HCT116 (cell line): ENCODE measurements around the gene PGAP3. TPM values are rescaled to one million over a fixed set of nuclear protein-coding genes. Genes with fewer than 3 reads are reported as not detected.

Experiments used
- ATAC-seq: fragments of 200-7000 bp; cut with Tn5 transposase; 2 replicates; pipeline ENCODE4 v1.9.1; 2020; ENCODE audit warnings: mild to moderate bottlenecking, moderate library complexity
- BruUV-seq: library from RNA; stranded (reverse); fragments of 400-500 nt; replicated peaks from 2 replicates; lab custom pipeline; 2021; lab: Mats Ljungman, UMichigan
- CTCF ChIA-PET: fragments of 300-600 bp; sonication (Branson Sonifier 250); formaldehyde crosslinking; loops from one replicate; lab custom pipeline; 2021; ENCODE audit warnings: antibody characterized with exemption; lab: Charles Lee
- POLR2A ChIA-PET: fragments of 300-600, 350-600 bp; sonication (Branson Sonifier 250); formaldehyde crosslinking; loops from one replicate; lab custom pipeline; 2021; ENCODE audit warnings: antibody characterized with exemption; lab: Charles Lee
- RAD21 ChIA-PET, 2 experiments: fragments of 300-600 bp; sonication (Branson Sonifier 250); formaldehyde crosslinking; loops; one replicate each; lab custom pipeline; 2023; ENCODE audit warnings: low total read pairs in 2 of 2; ENCODE audit not compliant: uncharacterized antibody in 2 of 2, unreplicated experiment in 2 of 2, low non-redundant PET in 1 of 2; lab: Charles Lee
- DNase-seq: peaks from one replicate; pipeline ENCODE4 v3.0.0-alpha.2; 2010; ENCODE audit warnings: low read depth, low spot score
- H2AFZ ChIP-seq: fragments of 200-600 bp; shearing (Covaris generic), sonication (generic); 2 replicates; pipeline ENCODE4 v1.6.1; 2017; ENCODE audit warnings: low read depth, mixed run types, mixed read lengths, antibody characterized with exemption, low read length; ENCODE audit not compliant: poor library complexity, severe bottlenecking
- H3K27ac ChIP-seq: 2 replicates; pipeline ENCODE4 v1.5.1; 2012; ENCODE audit warnings: low read depth, low read length
- H3K27me3 ChIP-seq: fragments of 200-600 bp; sonication (generic); 2 replicates; pipeline ENCODE4 v1.6.1; 2016; ENCODE audit warnings: mixed run types, low read length, mixed read lengths; ENCODE audit not compliant: insufficient read depth
- H3K36me3 ChIP-seq, 2 experiments: fragments of 200-500 bp in 1 of 2; fragments of 200-600 bp in 1 of 2; sonication (Bioruptor generic) in 1 of 2; sonication (generic) in 1 of 2; 2 replicates each; pipeline versions ENCODE4 v1.5.1 to v1.6.1; 2014 to 2016; ENCODE audit warnings: low read length in 2 of 2, inconsistent platforms in 1 of 2, mixed read lengths in 1 of 2, mixed run types in 1 of 2; ENCODE audit not compliant: insufficient read depth in 2 of 2, control insufficient read depth in 1 of 2
- H3K4me1 ChIP-seq, 2 experiments: fragments of 200-600 bp in 1 of 2; sonication (generic) in 1 of 2; 2 replicates each; pipeline versions ENCODE4 v1.5.1 to v1.6.1; 2012 to 2017; ENCODE audit warnings: low read length in 2 of 2, inconsistent platforms in 1 of 2, mild to moderate bottlenecking in 1 of 2, mixed read lengths in 1 of 2, mixed run types in 1 of 2, moderate library complexity in 1 of 2; ENCODE audit not compliant: insufficient read depth in 2 of 2, control insufficient read depth in 1 of 2
- H3K4me2 ChIP-seq: fragments of 200-600 bp; sonication (generic); 2 replicates; pipeline ENCODE4 v1.6.1; 2017; ENCODE audit warnings: mixed run types, low read length, mixed read lengths
- H3K4me3 ChIP-seq, 2 experiments: fragments of 200-600 bp in 1 of 2; sonication (generic) in 1 of 2; replicated peaks in 1 of 2; 2 replicates each; pipeline ENCODE4 v1.5.1; 2011 to 2016; ENCODE audit warnings: low read length in 2 of 2, control low read depth in 1 of 2, low read depth in 1 of 2, mild to moderate bottlenecking in 1 of 2, mixed read lengths in 1 of 2, mixed run types in 1 of 2
- H3K79me2 ChIP-seq: fragments of 200-600 bp; sonication (generic); 2 replicates; pipeline ENCODE4 v1.6.1; 2017; ENCODE audit warnings: mild to moderate bottlenecking, mixed run types, low read length, moderate library complexity, mixed read lengths; ENCODE audit not compliant: insufficient read depth
- H3K9ac ChIP-seq: fragments of 200-600 bp; sonication (generic); 2 replicates; pipeline ENCODE4 v1.6.1; 2016; ENCODE audit warnings: low read length, mixed read lengths
- H3K9me2 ChIP-seq: fragments of 200-600 bp; sonication (generic), shearing (Covaris generic); 2 replicates; pipeline ENCODE4 v1.6.1; 2017; ENCODE audit warnings: mixed run types, mild to moderate bottlenecking, moderate library complexity; ENCODE audit not compliant: insufficient read depth
- H3K9me3 ChIP-seq, 2 experiments: fragments of 200-500 bp in 1 of 2; fragments of 200-600 bp in 1 of 2; sonication (Bioruptor generic) in 1 of 2; sonication (generic) in 1 of 2; 2 replicates each; pipeline ENCODE4 v1.6.1; 2014 to 2017; ENCODE audit warnings: low read length in 2 of 2, mixed read lengths in 2 of 2, inconsistent platforms in 1 of 2, low read depth in 1 of 2, mild to moderate bottlenecking in 1 of 2, mixed run types in 1 of 2, moderate library complexity in 1 of 2; ENCODE audit not compliant: control insufficient read depth in 1 of 2, insufficient read depth in 1 of 2
- H4K20me1 ChIP-seq: fragments of 200-600 bp; sonication (generic), shearing (Covaris generic); 2 replicates; pipeline ENCODE4 v1.6.1; 2017; ENCODE audit warnings: mixed run types, mild to moderate bottlenecking, moderate library complexity; ENCODE audit not compliant: insufficient read depth
- CBX3 ChIP-seq: IDR thresholded peaks from 2 replicates; pipeline ENCODE4 v1.6.1; 2012; ENCODE audit warnings: low read depth
- CEBPB ChIP-seq: IDR thresholded peaks from 2 replicates; pipeline ENCODE4 v1.6.1; 2012; ENCODE audit warnings: low read depth
- ELF1 ChIP-seq: IDR thresholded peaks from 2 replicates; pipeline ENCODE4 v1.6.1; 2012; ENCODE audit warnings: low read depth, borderline replicate concordance
- FOSL1 ChIP-seq: IDR thresholded peaks from 2 replicates; pipeline ENCODE4 v1.6.1; 2012; ENCODE audit warnings: low read depth
- JUND ChIP-seq: IDR thresholded peaks from 2 replicates; pipeline ENCODE4 v1.6.1; 2012
- POLR2A ChIP-seq: IDR thresholded peaks from 2 replicates; pipeline ENCODE4 v1.7.0; 2011; ENCODE audit warnings: borderline replicate concordance; ENCODE audit not compliant: insufficient read depth, insufficient read length; ENCODE audit errors: extremely low read depth
- POLR2AphosphoS5 ChIP-seq: IDR thresholded peaks from 2 replicates; pipeline ENCODE4 v1.6.1; 2011; ENCODE audit warnings: mild to moderate bottlenecking, low read depth, low read length, moderate library complexity
- SP1 ChIP-seq: IDR thresholded peaks from 2 replicates; pipeline ENCODE4 v1.6.1; 2012; ENCODE audit warnings: low read depth
- YY1 ChIP-seq: IDR thresholded peaks from 2 replicates; pipeline ENCODE4 v1.6.1; 2011; ENCODE audit warnings: low read length, low read depth, moderate library complexity, mild to moderate bottlenecking; ENCODE audit not compliant: insufficient replicate concordance; ENCODE audit errors: extremely low read depth
- intact Hi-C: fragments of 100-400 bp; cut with micrococcal nuclease; formaldehyde crosslinking; loops from 2 replicates; pipeline ENCODE4 v1.10.0; 2022
- total RNA-seq: library from RNA; stranded (reverse); gene quantifications from one replicate; pipeline ENCODE4 v1.2.1, GENCODE V29; 2021; ENCODE audit not compliant: unreplicated experiment
- TF ChIP-seq, protein P1 (sequence below): IDR thresholded peaks from 2 replicates; pipeline ENCODE4 v1.6.1; 2012
- TF ChIP-seq, protein P2 (sequence below): IDR thresholded peaks from 2 replicates; pipeline ENCODE4 v1.6.1; 2012; ENCODE audit warnings: low read depth

PGAP3 gene
- total RNA-seq, 1 experiment from 2014 or later: 15.2 TPM

DNA sequence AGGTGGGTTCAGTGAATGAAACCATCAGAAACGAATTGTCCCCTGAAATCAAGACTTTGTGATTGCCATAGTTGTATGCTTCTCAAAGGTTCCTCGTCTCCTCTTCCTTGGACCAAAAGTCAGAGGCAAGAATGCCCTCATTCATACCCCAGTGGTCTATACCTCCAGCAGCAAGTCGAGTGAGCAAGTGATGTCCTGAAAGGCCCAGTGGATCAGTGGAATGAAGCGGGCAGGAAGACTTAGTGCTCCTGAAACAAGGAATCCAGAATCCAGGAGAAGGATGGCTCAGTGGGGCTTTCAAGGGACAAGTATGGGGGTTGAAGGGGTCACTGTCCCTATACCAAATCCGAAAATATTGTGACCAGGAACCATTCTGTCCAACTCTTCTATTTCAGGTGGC lies 6.7 kb upstream of the PGAP3 start:
- DNase-seq: no peak
- no TSS peak for BruUV-seq
- no peak overlapping the region for H3K4me3 ChIP-seq
- H3K27me3 ChIP-seq: no peaks in the 10 kb centered on the region
- CTCF ChIA-PET: no interaction called here
- no peaks in the 10 kb centered on the region for H3K9me2 ChIP-seq
- POLR2A ChIA-PET: no interaction called here
- H3K36me3 ChIP-seq: no peaks in the 10 kb centered on the region
- no peaks in the 10 kb centered on the region for H4K20me1 ChIP-seq
- H3K4me2 ChIP-seq: no peak overlapping the region
- H3K9me3 ChIP-seq: no peaks in the 10 kb centered on the region
- intact Hi-C loops: no loop called here
- H3K79me2 ChIP-seq: no peaks in the 10 kb centered on the region
- RAD21 ChIA-PET: interaction anchor here in 1 of 2 experiments (0.5 kb wide), 1 partner anchor 251 kb away, joined by 3 read pairs; no protein-coding TSS in a partner anchor
- H3K9ac ChIP-seq: no peak overlapping the region
- no peak overlapping the region for H3K27ac ChIP-seq
- no peak for TF ChIP-seq YY1
- no peak for TF ChIP-seq ELF1
- TF ChIP-seq SP1: no peak
- TF ChIP-seq, protein P1, sequence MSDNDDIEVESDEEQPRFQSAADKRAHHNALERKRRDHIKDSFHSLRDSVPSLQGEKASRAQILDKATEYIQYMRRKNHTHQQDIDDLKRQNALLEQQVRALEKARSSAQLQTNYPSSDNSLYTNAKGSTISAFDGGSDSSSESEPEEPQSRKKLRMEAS: no peak
- TF ChIP-seq POLR2A: no peak
- no peak for TF ChIP-seq POLR2AphosphoS5
- TF ChIP-seq, protein P2, sequence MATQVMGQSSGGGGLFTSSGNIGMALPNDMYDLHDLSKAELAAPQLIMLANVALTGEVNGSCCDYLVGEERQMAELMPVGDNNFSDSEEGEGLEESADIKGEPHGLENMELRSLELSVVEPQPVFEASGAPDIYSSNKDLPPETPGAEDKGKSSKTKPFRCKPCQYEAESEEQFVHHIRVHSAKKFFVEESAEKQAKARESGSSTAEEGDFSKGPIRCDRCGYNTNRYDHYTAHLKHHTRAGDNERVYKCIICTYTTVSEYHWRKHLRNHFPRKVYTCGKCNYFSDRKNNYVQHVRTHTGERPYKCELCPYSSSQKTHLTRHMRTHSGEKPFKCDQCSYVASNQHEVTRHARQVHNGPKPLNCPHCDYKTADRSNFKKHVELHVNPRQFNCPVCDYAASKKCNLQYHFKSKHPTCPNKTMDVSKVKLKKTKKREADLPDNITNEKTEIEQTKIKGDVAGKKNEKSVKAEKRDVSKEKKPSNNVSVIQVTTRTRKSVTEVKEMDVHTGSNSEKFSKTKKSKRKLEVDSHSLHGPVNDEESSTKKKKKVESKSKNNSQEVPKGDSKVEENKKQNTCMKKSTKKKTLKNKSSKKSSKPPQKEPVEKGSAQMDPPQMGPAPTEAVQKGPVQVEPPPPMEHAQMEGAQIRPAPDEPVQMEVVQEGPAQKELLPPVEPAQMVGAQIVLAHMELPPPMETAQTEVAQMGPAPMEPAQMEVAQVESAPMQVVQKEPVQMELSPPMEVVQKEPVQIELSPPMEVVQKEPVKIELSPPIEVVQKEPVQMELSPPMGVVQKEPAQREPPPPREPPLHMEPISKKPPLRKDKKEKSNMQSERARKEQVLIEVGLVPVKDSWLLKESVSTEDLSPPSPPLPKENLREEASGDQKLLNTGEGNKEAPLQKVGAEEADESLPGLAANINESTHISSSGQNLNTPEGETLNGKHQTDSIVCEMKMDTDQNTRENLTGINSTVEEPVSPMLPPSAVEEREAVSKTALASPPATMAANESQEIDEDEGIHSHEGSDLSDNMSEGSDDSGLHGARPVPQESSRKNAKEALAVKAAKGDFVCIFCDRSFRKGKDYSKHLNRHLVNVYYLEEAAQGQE: no peak
- TF ChIP-seq CBX3: no peak
- TF ChIP-seq FOSL1: no peak
- no peak for TF ChIP-seq JUND
- TF ChIP-seq CEBPB: no peak
- H2AFZ ChIP-seq: no peak overlapping the region
- no peak for ATAC-seq
- H3K4me1 ChIP-seq: peaks cover 7 to 11% of the 10 kb centered on the region in 2 experiments; a peak in 3 of 4 replicates
